IMR-90 (cell line): ENCODE data around the gene ATP10B. TPM values are rescaled to one million over a fixed set of nuclear protein-coding genes. Genes with fewer than 3 reads are reported as not detected.

Experiments
- ATAC-seq: fragments of 200-7000 bp; cut with Tn5 transposase; 2 replicates; pipeline ENCODE4 v1.9.1; 2020; ENCODE audit warnings: low read depth, mild to moderate bottlenecking, moderate library complexity
- BruUV-seq: library from RNA; stranded (reverse); fragments of 400-500 nt; replicated peaks from 2 replicates; lab custom pipeline; 2021; lab: Mats Ljungman, UMichigan
- CTCF ChIA-PET: fragments of 300-600 bp; formaldehyde crosslinking; extraction: SDS; loops from one replicate; lab custom pipeline; 2021; ENCODE audit warnings: antibody characterized with exemption; lab: Yijun Ruan, JAX
- POLR2A ChIA-PET: fragments of 300-600 bp; sonication (Branson Sonifier 250); formaldehyde crosslinking; loops from one replicate; lab custom pipeline; 2022; ENCODE audit warnings: antibody characterized with exemption; ENCODE audit not compliant: unreplicated experiment; lab: Charles Lee
- DNase-seq: peaks from one replicate; pipeline ENCODE4 v3.0.0; 2013
- H2AFZ ChIP-seq: replicated peaks from 2 replicates; pipeline ENCODE3; 2013; ENCODE audit warnings: low read length, mild to moderate bottlenecking; ENCODE audit not compliant: poor library complexity
- H2AK5ac ChIP-seq: 2 replicates; pipeline ENCODE4 v1.6.1; 2013; ENCODE audit warnings: low read depth, low read length, inconsistent platforms
- H2AK9ac ChIP-seq: replicated peaks from 2 replicates; pipeline ENCODE3; 2013; ENCODE audit warnings: mild to moderate bottlenecking, low read depth, low read length, moderate library complexity; ENCODE audit not compliant: poor library complexity
- H2BK120ac ChIP-seq: 2 replicates; pipeline ENCODE4 v1.6.1; 2013; ENCODE audit warnings: low read depth, low read length, inconsistent platforms
- H2BK15ac ChIP-seq: 3 replicates; pipeline ENCODE4 v1.6.1; 2013; ENCODE audit warnings: low read depth, low read length, inconsistent platforms
- H2BK20ac ChIP-seq: 2 replicates; pipeline ENCODE4 v1.6.1; 2013; ENCODE audit warnings: low read depth, mild to moderate bottlenecking, inconsistent platforms, low read length, moderate library complexity
- H2BK5ac ChIP-seq: 2 replicates; pipeline ENCODE4 v1.6.1; 2013; ENCODE audit warnings: mild to moderate bottlenecking, low read depth, low read length, inconsistent platforms; ENCODE audit not compliant: poor library complexity, severe bottlenecking
- H3K14ac ChIP-seq: replicated peaks from 2 replicates; pipeline ENCODE4 v1.6.1; 2013; ENCODE audit warnings: low read depth, low read length, inconsistent platforms
- H3K18ac ChIP-seq: 2 replicates; pipeline ENCODE4 v1.6.1; 2013; ENCODE audit warnings: low read depth, low read length, control low read depth
- H3K23ac ChIP-seq: 2 replicates; pipeline ENCODE4 v1.6.1; 2013; ENCODE audit warnings: low read depth, low read length, inconsistent platforms
- H3K27ac ChIP-seq: 2 replicates; pipeline ENCODE4 v1.5.1; 2013; ENCODE audit warnings: mild to moderate bottlenecking, control low read depth, low read length; ENCODE audit not compliant: insufficient read depth
- H3K27me3 ChIP-seq: 2 replicates; pipeline ENCODE4 v1.6.1; 2013; ENCODE audit warnings: low read length; ENCODE audit not compliant: control insufficient read depth, insufficient read depth
- H3K36me3 ChIP-seq: 2 replicates; pipeline ENCODE4 v1.6.1; 2013; ENCODE audit warnings: low read length, mixed read lengths; ENCODE audit not compliant: control insufficient read depth, insufficient read depth
- H3K4ac ChIP-seq: 2 replicates; pipeline ENCODE4 v1.6.1; 2013; ENCODE audit warnings: low read depth, low read length, inconsistent platforms
- H3K4me1 ChIP-seq: 2 replicates; pipeline ENCODE4 v1.6.1; 2013; ENCODE audit warnings: low read length, mixed read lengths; ENCODE audit not compliant: control insufficient read depth, insufficient read depth
- H3K4me2 ChIP-seq: 2 replicates; pipeline ENCODE4 v1.6.1; 2013; ENCODE audit warnings: low read depth, mild to moderate bottlenecking, control low read depth, low read length, moderate library complexity
- H3K4me3 ChIP-seq: 2 replicates; pipeline ENCODE4 v1.5.1; 2013; ENCODE audit warnings: low read depth, mild to moderate bottlenecking, control low read depth, low read length, moderate library complexity; ENCODE audit not compliant: insufficient read depth
- H3K56ac ChIP-seq: 2 replicates; pipeline ENCODE4 v1.6.1; 2013; ENCODE audit warnings: low read length, inconsistent platforms; ENCODE audit not compliant: insufficient read depth; ENCODE audit errors: extremely low read depth
- H3K79me1 ChIP-seq, 2 experiments: 2 replicates each; pipeline ENCODE4 v1.6.1; 2013; ENCODE audit warnings: low read length in 2 of 2, inconsistent platforms in 1 of 2, low read depth in 1 of 2
- H3K9ac ChIP-seq: 2 replicates; pipeline ENCODE4 v1.6.1; 2013; ENCODE audit warnings: low read depth, low read length, control low read depth
- H3K9me1 ChIP-seq: 2 replicates; pipeline ENCODE4 v1.6.1; 2013; ENCODE audit warnings: low read length, inconsistent platforms; ENCODE audit not compliant: insufficient read depth
- H3K9me3 ChIP-seq: 2 replicates; pipeline ENCODE4 v1.6.1; 2013; ENCODE audit warnings: low read length; ENCODE audit not compliant: control insufficient read depth, insufficient read depth
- H4K20me1 ChIP-seq: 2 replicates; pipeline ENCODE4 v1.6.1; 2013; ENCODE audit warnings: low read length, inconsistent platforms; ENCODE audit not compliant: insufficient read depth
- H4K5ac ChIP-seq: 2 replicates; pipeline ENCODE4 v1.6.1; 2013; ENCODE audit warnings: mild to moderate bottlenecking, low read depth, low read length, control low read depth
- H4K8ac ChIP-seq, 2 experiments: 2 replicates each; pipeline ENCODE4 v1.6.1; 2013; ENCODE audit warnings: low read depth in 2 of 2, low read length in 2 of 2, control low read depth in 1 of 2, inconsistent platforms in 1 of 2
- H4K91ac ChIP-seq: 2 replicates; pipeline ENCODE4 v1.6.1; 2013; ENCODE audit warnings: low read depth, low read length, inconsistent platforms; ENCODE audit not compliant: insufficient read depth
- BHLHE40 ChIP-seq: fragments of 150-350 bp; IDR thresholded peaks from 2 replicates; pipeline ENCODE4 v1.6.1; 2016; ENCODE audit warnings: mild to moderate bottlenecking, low read depth, low read length
- CEBPB ChIP-seq: IDR thresholded peaks from 2 replicates; pipeline ENCODE4 v1.6.1; 2012; ENCODE audit warnings: low read depth, low read length, improper control_type of control experiment
- CHD1 ChIP-seq: IDR thresholded peaks from 2 replicates; pipeline ENCODE4 v1.6.1; 2012; ENCODE audit warnings: low read depth, low read length, improper control_type of control experiment
- FOS ChIP-seq: fragments of 150-350 bp; IDR thresholded peaks from 2 replicates; pipeline ENCODE4 v1.6.1; 2016; ENCODE audit warnings: low read depth, low read length
- MAFK ChIP-seq: IDR thresholded peaks from 2 replicates; pipeline ENCODE4 v1.6.1; 2012; ENCODE audit warnings: low read depth, low read length, improper control_type of control experiment
- MAZ ChIP-seq: IDR thresholded peaks from 2 replicates; pipeline ENCODE4 v1.6.1; 2012; ENCODE audit warnings: low read depth, mild to moderate bottlenecking, low read length, improper control_type of control experiment, moderate library complexity, borderline replicate concordance
- MXI1 ChIP-seq: IDR thresholded peaks from 2 replicates; pipeline ENCODE4 v1.6.1; 2012; ENCODE audit warnings: low read depth, mild to moderate bottlenecking, low read length, moderate library complexity, borderline replicate concordance
- NFE2L2 ChIP-seq: fragments of 150-350 bp; IDR thresholded peaks from 2 replicates; pipeline ENCODE4 v1.6.1; 2016; ENCODE audit warnings: low read depth, mild to moderate bottlenecking, low read length
- POLR2A ChIP-seq: IDR thresholded peaks from 2 replicates; pipeline ENCODE4 v1.6.1; 2012; ENCODE audit warnings: mild to moderate bottlenecking, low read depth, low read length
- RAD21 ChIP-seq: IDR thresholded peaks from 2 replicates; pipeline ENCODE4 v1.6.1; 2012; ENCODE audit warnings: low read length, improper control_type of control experiment
- RCOR1 ChIP-seq: IDR thresholded peaks from 2 replicates; pipeline ENCODE4 v1.6.1; 2012; ENCODE audit warnings: mild to moderate bottlenecking, low read length, improper control_type of control experiment; ENCODE audit not compliant: insufficient replicate concordance
- RFX5 ChIP-seq: IDR thresholded peaks from 2 replicates; pipeline ENCODE4 v1.8.0; 2012; ENCODE audit warnings: low read depth, mild to moderate bottlenecking, low read length, moderate library complexity
- SMC3 ChIP-seq: fragments of 150-350 bp; IDR thresholded peaks from 2 replicates; pipeline ENCODE4 v1.6.1; 2016; ENCODE audit warnings: low read depth, mild to moderate bottlenecking, antibody characterized with exemption, low read length, moderate library complexity
- WGBS, 2 experiments: methylation state at CpG; one replicate each; pipeline versions ENCODE4 v1.1.5 to v1.1.7; 2013; ENCODE audit warnings: missing lambda C conversion rate in 2 of 2; ENCODE audit not compliant: insufficient read length in 1 of 2; ENCODE audit errors: extremely low coverage in 2 of 2; 5-methylcytosine and 5-hydroxymethylcytosine counted together
- dilution Hi-C: fragments of 300-500 bp; cut with HindIII; formaldehyde crosslinking; loops from one replicate; pipeline ENCODE4 v1.14.3; 2018; ENCODE audit warnings: low sequenced_read_pairs; ENCODE audit not compliant: unreplicated experiment
- in situ Hi-C: fragments of 300-500 bp; cut with MboI; formaldehyde crosslinking; loops from 3 replicates; pipeline ENCODE4 v1.14.3; 2019; ENCODE audit warnings: low sequenced_read_pairs, inconsistent platforms, mixed read lengths
- intact Hi-C: fragments of 100-400 bp; cut with micrococcal nuclease; formaldehyde crosslinking; loops from 2 replicates; pipeline ENCODE4 v1.10.0; 2022
- polyA plus RNA-seq, 3 experiments: library from polyadenylated mRNA; depleted of rRNA; stranded (reverse); fragments of >200 nt; gene quantifications; 2 replicates each; pipeline ENCODE4 v1.2.3, GENCODE V29; 2012; ENCODE audit warnings: low replicate concordance in 1 of 3
- total RNA-seq: library from RNA; depleted of rRNA; stranded (reverse); fragments of >200 nt; gene quantifications from 2 replicates; pipeline ENCODE4 v1.2.3, GENCODE V29; 2012
- TF ChIP-seq, protein P1 (sequence below): conservative IDR thresholded peaks from 2 replicates; pipeline ENCODE4 v1.5.1; 2012; ENCODE audit warnings: mild to moderate bottlenecking, low read depth, low read length, improper control_type of control experiment
- TF ChIP-seq, protein P2 (sequence below): fragments of 150-350 bp; IDR thresholded peaks from 2 replicates; pipeline ENCODE4 v1.6.1; 2017; ENCODE audit warnings: mild to moderate bottlenecking, antibody characterized with exemption, low read length, low read depth
- TF ChIP-seq, protein P3 (sequence below): fragments of 150-350 bp; IDR thresholded peaks from 2 replicates; pipeline ENCODE4 v1.6.1; 2016; ENCODE audit warnings: low read depth, mild to moderate bottlenecking, low read length, moderate library complexity, borderline replicate concordance

ATP10B gene
- total and polyA plus RNA-seq, 2 of the 4 experiments (the other 2 are of a cell fraction) = not detected

DNA sequence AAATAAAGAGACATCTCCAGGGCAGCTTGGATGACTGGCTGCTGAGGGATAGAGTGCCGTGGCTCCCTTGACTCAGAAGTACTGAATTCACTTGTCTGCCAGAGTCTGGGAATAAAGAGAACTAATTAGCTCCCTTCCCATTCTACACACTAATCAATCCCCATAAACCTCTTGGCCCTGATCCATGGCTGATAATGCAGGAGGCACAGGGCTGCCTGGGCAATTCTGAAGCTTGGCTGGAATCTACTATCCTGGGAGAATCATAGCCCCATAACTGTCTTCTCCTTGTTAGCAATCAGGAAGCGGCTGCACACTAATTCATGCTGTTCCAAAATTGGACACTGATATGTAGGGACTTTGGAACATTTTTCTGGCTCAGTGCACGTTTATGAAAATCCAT lies 232.6 kb downstream of the ATP10B start:
- WGBS, 2 experiments = no CpG with 5 or more reads among the region's 3 CpGs
- in situ Hi-C loops (no loop called here), intact Hi-C loops (no loop called here), dilution Hi-C loops (no loop called here)
- Histone ChIP-seq H4K5ac (no peak overlapping the region), H2AK5ac (no peak overlapping the region), H2BK5ac (no peak overlapping the region), H3K27me3 (no peaks in the 10 kb centered on the region), H3K9ac (no peak overlapping the region), H3K23ac (no peak overlapping the region), H3K4me1 (no peaks in the 10 kb centered on the region), H3K79me1 (no peaks in the 10 kb centered on the region), H2AFZ (no peak overlapping the region), H2BK20ac (no peak overlapping the region), H3K14ac (no peak overlapping the region), H2BK15ac (no peak overlapping the region), H3K4ac (no peak overlapping the region), H3K4me3 (no peak overlapping the region), H3K27ac (no peak overlapping the region), H3K56ac (no peak overlapping the region), H3K9me3 (peaks cover 27% of the 10 kb centered on the region), H4K20me1 (no peaks in the 10 kb centered on the region), H3K18ac (no peak overlapping the region), H3K9me1 (no peaks in the 10 kb centered on the region), H2AK9ac (no peak overlapping the region), H3K4me2 (no peak overlapping the region), H4K8ac (no peak overlapping the region), H4K91ac (no peak overlapping the region), H2BK120ac (no peak overlapping the region), H3K36me3 (no peaks in the 10 kb centered on the region)
- CTCF ChIA-PET = no interaction called here
- TF ChIP-seq CHD1 (no peak), FOS (no peak), MAZ (no peak), RAD21 (no peak), BHLHE40 (no peak), CEBPB (no peak), RCOR1 (no peak), MXI1 (no peak), RFX5 (no peak), SMC3 (no peak), POLR2A (no peak), MAFK (no peak), NFE2L2 (no peak)
- TF ChIP-seq, protein P1, sequence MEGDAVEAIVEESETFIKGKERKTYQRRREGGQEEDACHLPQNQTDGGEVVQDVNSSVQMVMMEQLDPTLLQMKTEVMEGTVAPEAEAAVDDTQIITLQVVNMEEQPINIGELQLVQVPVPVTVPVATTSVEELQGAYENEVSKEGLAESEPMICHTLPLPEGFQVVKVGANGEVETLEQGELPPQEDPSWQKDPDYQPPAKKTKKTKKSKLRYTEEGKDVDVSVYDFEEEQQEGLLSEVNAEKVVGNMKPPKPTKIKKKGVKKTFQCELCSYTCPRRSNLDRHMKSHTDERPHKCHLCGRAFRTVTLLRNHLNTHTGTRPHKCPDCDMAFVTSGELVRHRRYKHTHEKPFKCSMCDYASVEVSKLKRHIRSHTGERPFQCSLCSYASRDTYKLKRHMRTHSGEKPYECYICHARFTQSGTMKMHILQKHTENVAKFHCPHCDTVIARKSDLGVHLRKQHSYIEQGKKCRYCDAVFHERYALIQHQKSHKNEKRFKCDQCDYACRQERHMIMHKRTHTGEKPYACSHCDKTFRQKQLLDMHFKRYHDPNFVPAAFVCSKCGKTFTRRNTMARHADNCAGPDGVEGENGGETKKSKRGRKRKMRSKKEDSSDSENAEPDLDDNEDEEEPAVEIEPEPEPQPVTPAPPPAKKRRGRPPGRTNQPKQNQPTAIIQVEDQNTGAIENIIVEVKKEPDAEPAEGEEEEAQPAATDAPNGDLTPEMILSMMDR = no peak
- TF ChIP-seq, protein P2, sequence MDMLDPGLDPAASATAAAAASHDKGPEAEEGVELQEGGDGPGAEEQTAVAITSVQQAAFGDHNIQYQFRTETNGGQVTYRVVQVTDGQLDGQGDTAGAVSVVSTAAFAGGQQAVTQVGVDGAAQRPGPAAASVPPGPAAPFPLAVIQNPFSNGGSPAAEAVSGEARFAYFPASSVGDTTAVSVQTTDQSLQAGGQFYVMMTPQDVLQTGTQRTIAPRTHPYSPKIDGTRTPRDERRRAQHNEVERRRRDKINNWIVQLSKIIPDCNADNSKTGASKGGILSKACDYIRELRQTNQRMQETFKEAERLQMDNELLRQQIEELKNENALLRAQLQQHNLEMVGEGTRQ = no peak
- TF ChIP-seq, protein P3, sequence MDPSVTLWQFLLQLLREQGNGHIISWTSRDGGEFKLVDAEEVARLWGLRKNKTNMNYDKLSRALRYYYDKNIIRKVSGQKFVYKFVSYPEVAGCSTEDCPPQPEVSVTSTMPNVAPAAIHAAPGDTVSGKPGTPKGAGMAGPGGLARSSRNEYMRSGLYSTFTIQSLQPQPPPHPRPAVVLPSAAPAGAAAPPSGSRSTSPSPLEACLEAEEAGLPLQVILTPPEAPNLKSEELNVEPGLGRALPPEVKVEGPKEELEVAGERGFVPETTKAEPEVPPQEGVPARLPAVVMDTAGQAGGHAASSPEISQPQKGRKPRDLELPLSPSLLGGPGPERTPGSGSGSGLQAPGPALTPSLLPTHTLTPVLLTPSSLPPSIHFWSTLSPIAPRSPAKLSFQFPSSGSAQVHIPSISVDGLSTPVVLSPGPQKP = no peak
- no peak for ATAC-seq
- no TSS peak for BruUV-seq
- POLR2A ChIA-PET = no interaction called here
- no peak for DNase-seq
